Peyer's patch (tissue), 4 donors: ENCODE measurements around the gene DNAH8. TPM values are rescaled to one million over a fixed set of nuclear protein-coding genes. Genes with fewer than 3 reads are reported as not detected.

Experiments used
- DNase-seq, 3 donors: peaks; one replicate each; pipeline ENCODE4 v3.0.0-alpha.2; 2017 to 2019
- H3K27ac ChIP-seq, 4 donors: fragments of 200-600 bp; sonication (generic); one replicate each; pipeline ENCODE4 v1.5.1; 2016 to 2019
- H3K27me3 ChIP-seq, 2 donors: fragments of 200-600 bp; sonication (generic); one replicate each; pipeline ENCODE4 v1.5.1; 2019
- H3K36me3 ChIP-seq, 3 donors: fragments of 200-600 bp; sonication (generic); one replicate each; pipeline ENCODE4 v1.5.1; 2016 to 2019
- H3K4me1 ChIP-seq, 4 donors: fragments of 200-600 bp; sonication (generic); one replicate each; pipeline ENCODE4 v1.5.1; 2016 to 2019
- H3K4me3 ChIP-seq, 4 donors: fragments of 200-600 bp; sonication (generic); 1 replicate in 3 of 4; 2 replicates in 1 of 4; pipeline ENCODE4 v1.5.1; 2016 to 2019; ENCODE audit warnings: mild to moderate bottlenecking in 1 of 4
- H3K9me3 ChIP-seq, 4 donors: fragments of 200-600 bp; sonication (generic); one replicate each; pipeline ENCODE4 v1.5.1; 2016 to 2019; ENCODE audit warnings: mild to moderate bottlenecking in 1 of 4
- POLR2A ChIP-seq, 2 donors: fragments of 450-650 bp; IDR thresholded peaks; one replicate each; pipeline ENCODE4 v1.5.1; 2017; ENCODE audit warnings: antibody characterized with exemption in 2 of 2, mild to moderate bottlenecking in 2 of 2, moderate library complexity in 2 of 2
- total RNA-seq, 4 donors: library from RNA; depleted of rRNA; stranded (reverse); fragments of >200 nt; gene quantifications; one replicate each; pipeline ENCODE4 v1.1.0, GENCODE V29; 2016
- TF ChIP-seq, protein P1 (sequence below), 6 experiments: fragments of 450-650 bp in 4 of 6; fragments of 200-600 bp in 2 of 6; sonication (generic) in 1 of 6; IDR thresholded peaks; one replicate each; pipeline ENCODE4 v1.5.1; 2017 to 2019; ENCODE audit warnings: antibody characterized with exemption in 6 of 6, mild to moderate bottlenecking in 3 of 6, moderate library complexity in 1 of 6

Gene DNAH8
- total RNA-seq, 4 donors from 2014 or later, result 0.83 TPM; not detected in 3

DNA sequence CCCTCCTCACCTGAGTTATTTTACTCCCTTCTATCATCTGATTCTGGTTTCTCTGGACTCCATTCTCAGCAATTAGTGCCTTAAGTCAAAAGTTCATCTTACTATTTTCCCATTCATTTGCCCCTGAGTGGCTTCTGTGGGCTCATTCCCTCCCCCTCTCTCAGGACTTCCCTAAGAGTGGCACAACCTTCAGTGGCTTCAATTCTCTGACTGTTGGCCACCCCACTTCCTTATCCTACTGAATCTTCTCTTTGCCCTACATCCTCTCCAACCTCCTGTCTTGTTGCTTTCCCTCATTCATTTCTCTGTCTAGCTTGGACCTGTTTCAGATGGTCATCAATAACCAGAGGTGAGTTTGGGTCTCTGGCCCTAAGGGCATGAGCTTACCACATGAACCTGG, 272.4 kb downstream of the DNAH8 start:
- DNase-seq, result no peak
- H3K27me3 ChIP-seq, result no peaks in the 10 kb centered on the region
- TF ChIP-seq POLR2A (IDR thresholded peaks at IDR 0.05), result no peak
- TF ChIP-seq, protein P1, sequence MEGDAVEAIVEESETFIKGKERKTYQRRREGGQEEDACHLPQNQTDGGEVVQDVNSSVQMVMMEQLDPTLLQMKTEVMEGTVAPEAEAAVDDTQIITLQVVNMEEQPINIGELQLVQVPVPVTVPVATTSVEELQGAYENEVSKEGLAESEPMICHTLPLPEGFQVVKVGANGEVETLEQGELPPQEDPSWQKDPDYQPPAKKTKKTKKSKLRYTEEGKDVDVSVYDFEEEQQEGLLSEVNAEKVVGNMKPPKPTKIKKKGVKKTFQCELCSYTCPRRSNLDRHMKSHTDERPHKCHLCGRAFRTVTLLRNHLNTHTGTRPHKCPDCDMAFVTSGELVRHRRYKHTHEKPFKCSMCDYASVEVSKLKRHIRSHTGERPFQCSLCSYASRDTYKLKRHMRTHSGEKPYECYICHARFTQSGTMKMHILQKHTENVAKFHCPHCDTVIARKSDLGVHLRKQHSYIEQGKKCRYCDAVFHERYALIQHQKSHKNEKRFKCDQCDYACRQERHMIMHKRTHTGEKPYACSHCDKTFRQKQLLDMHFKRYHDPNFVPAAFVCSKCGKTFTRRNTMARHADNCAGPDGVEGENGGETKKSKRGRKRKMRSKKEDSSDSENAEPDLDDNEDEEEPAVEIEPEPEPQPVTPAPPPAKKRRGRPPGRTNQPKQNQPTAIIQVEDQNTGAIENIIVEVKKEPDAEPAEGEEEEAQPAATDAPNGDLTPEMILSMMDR (IDR thresholded peaks at IDR 0.05), result no peak

DNA sequence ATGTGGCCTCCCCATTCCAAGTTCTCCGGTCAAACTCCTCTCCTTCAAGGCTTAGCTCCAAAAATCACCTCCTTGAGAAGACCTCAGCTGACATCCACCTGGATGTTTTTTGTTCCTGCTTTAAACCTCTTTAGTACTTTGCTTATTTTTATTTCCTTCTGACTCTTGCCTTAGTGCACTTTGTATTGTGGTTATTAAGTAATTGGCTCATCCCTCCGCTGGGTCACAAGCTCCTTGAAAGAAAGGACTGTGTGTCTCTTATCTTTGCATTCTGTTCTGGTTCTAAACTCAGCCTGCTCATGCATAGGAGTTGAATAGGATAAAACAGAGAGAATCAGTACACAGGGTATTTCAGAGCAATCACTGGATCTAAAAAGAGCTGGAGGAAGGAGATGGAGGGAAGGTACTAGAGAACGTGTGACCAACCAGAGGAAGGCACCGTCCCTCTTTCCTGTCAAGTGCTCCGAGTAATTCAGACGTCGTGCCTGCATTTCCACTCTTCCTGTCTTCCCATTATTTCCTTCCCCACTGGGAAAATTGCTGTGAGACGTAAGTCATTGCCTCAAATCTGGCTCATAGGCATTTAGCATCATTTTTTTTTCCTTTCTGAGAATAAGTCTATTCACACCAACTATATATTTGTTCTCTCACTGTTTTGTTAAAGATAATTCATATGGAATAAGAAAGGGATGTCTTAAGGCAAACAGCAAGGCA, 273.8 kb downstream of the DNAH8 start:
- Histone ChIP-seq H3K4me1 (no peaks in the 10 kb centered on the region), H3K27ac (no peak overlapping the region), H3K36me3 (no peaks in the 10 kb centered on the region), H3K9me3 (no peaks in the 10 kb centered on the region), H3K27me3 (no peaks in the 10 kb centered on the region), H3K4me3 (no peak overlapping the region)
- no peak for DNase-seq
- TF ChIP-seq POLR2A (IDR thresholded peaks at IDR 0.05), result no peak
- TF ChIP-seq, protein P1 (IDR thresholded peaks at IDR 0.05), result no peak

More for the DNA sequence above, 272.4 kb downstream of the DNAH8 start:
- Histone ChIP-seq H3K36me3 (no peaks in the 10 kb centered on the region), H3K4me3 (no peak overlapping the region), H3K9me3 (no peaks in the 10 kb centered on the region), H3K27ac (no peak overlapping the region), H3K4me1 (no peaks in the 10 kb centered on the region)

DNA sequence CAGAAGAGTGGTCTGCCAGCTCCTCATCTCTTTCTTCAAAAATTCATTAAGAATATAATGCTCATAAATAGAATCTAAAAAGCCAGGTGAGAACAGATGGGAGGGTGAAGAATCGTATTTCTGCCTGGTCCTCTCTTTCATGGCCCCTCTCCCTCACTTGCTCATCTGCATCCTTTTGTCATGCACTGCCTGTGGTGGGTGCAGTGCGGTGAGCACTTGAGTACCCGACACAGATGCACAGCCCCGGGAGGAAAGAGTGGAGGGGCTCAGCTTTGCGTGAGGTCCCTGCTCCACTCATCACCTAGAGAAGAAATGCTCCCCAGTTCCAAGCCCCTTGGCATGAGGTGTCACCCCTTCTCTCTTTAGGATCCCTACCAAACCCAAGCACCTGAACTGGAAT, 275.4 kb downstream of the DNAH8 start:
- no peaks in the 10 kb centered on the region for H3K36me3 ChIP-seq
- TF ChIP-seq POLR2A (IDR thresholded peaks at IDR 0.05), result no peak
- TF ChIP-seq, protein P1 (IDR thresholded peaks at IDR 0.05), result no peak

GRCh38 chr6:38996676-38997075, 281.6 kb downstream of the DNAH8 start:
- Histone ChIP-seq H3K9me3 (no peaks in the 10 kb centered on the region), H3K27ac (no peak overlapping the region), H3K27me3 (no peaks in the 10 kb centered on the region), H3K4me1 (no peaks in the 10 kb centered on the region), H3K4me3 (no peak overlapping the region), H3K36me3 (no peaks in the 10 kb centered on the region)
- no peak for DNase-seq
- TF ChIP-seq POLR2A (IDR thresholded peaks at IDR 0.05), result no peak
- TF ChIP-seq, protein P1 (IDR thresholded peaks at IDR 0.05), result no peak

More for the DNA sequence above, 275.4 kb downstream of the DNAH8 start:
- Histone ChIP-seq H3K27me3 (no peaks in the 10 kb centered on the region), H3K9me3 (no peaks in the 10 kb centered on the region), H3K4me1 (no peaks in the 10 kb centered on the region), H3K4me3 (no peak overlapping the region), H3K27ac (no peak overlapping the region)
- DNase-seq, result no peak

DNA sequence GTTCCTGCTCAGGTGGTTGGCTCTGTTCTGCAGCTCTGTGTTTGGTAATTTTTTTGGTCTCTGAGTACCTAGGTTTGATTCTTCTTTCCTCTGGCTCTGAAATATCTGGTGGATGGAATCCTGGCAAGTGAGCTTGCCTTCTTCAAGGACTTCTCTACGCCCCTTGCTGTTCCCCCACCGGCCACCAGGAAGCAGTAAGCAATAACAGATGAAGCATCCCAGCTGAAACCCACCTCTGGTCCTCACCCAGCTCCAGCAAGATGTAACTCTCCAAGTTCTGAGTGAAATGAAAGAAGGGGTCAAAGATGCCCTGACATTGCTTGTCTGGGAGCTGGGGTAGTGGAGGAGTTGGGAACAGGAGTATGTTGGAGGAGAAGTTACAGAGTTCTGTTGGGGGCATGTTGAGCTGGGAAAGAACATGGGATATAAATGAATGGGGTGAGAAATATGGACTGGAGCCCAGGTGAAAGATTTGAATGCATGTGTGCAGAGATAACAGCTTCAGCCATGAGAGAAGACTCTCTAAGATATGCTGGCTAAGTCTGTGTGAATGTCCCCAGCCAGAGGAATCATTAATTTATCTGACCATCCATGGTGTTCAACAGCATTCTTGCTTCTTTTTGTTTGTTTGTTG, 282.1 kb downstream of the DNAH8 start:
- H3K36me3 ChIP-seq, result no peaks in the 10 kb centered on the region
- H3K9me3 ChIP-seq, result no peaks in the 10 kb centered on the region
- no peaks in the 10 kb centered on the region for H3K4me1 ChIP-seq
- TF ChIP-seq POLR2A (IDR thresholded peaks at IDR 0.05), result no peak
- TF ChIP-seq, protein P1 (IDR thresholded peaks at IDR 0.05), result peak in 4 of 6 experiments; percentile 11 to 34 (median 20)
- no peak for DNase-seq
- no peaks in the 10 kb centered on the region for H3K27me3 ChIP-seq
- H3K4me3 ChIP-seq, result no peak overlapping the region
- H3K27ac ChIP-seq, result no peak overlapping the region
